Inflammatory macrophage treated with lipopolysaccharide for 1 hour (primary cell): ENCODE data around the gene ANK2.
"Not testable (repeated sequence)": the region's sequence is repeated elsewhere in the genome, so short reads cannot be mapped to it uniquely, and the experiment has no call there.

Experiments
- DNase-seq, 2 donors: peaks; one replicate each; pipeline ENCODE4 v3.0.0-alpha.2; 2020 to 2022

Gene ANK2

GRCh38 chr4:113052379-113052951 is 3.0 kb downstream of the ANK2 start:
- DNase-seq, result no peak

GRCh38 chr4:113053883-113054282 is 4.4 kb downstream of the ANK2 start:
- no peak for DNase-seq

GRCh38 chr4:113056318-113056717 is 6.9 kb downstream of the ANK2 start:
- DNase-seq, result no peak

- DNase-seq, result no peak
Observed at GRCh38 chr4:113057891-113058290, 8.4 kb downstream of the ANK2 start.

- DNase-seq, result no peak
Observed at GRCh38 chr4:113059449-113060182, 10.2 kb downstream of the ANK2 start.

GRCh38 chr4:113060853-113061252 is 11.4 kb downstream of the ANK2 start:
- DNase-seq, result no peak

GRCh38 chr4:113064244-113064643 is 14.8 kb downstream of the ANK2 start:
- DNase-seq, result no peak

GRCh38 chr4:113065629-113066028 is 16.2 kb downstream of the ANK2 start:
- DNase-seq, result no peak

GRCh38 chr4:113068771-113069170 is 19.3 kb downstream of the ANK2 start:
- DNase-seq, result not testable (repeated sequence)

- no peak for DNase-seq
Observed at GRCh38 chr4:113069212-113069892, 19.9 kb downstream of the ANK2 start.

- DNase-seq, result no peak
Observed at GRCh38 chr4:113070755-113071154, 21.3 kb downstream of the ANK2 start.

- no peak for DNase-seq
Observed at GRCh38 chr4:113071274-113071673, 21.8 kb downstream of the ANK2 start.

- no peak for DNase-seq
Observed at GRCh38 chr4:113071805-113072204, 22.4 kb downstream of the ANK2 start.

- no peak for DNase-seq
Observed at GRCh38 chr4:113073451-113074005, 24.1 kb downstream of the ANK2 start.

- no peak for DNase-seq
Observed at GRCh38 chr4:113077575-113077974, 28.1 kb downstream of the ANK2 start.

- no peak for DNase-seq
Observed at GRCh38 chr4:113078066-113078465, 28.6 kb downstream of the ANK2 start.

GRCh38 chr4:113080050-113080449 is 30.6 kb downstream of the ANK2 start:
- no peak for DNase-seq

GRCh38 chr4:113080624-113081023 is 31.2 kb downstream of the ANK2 start:
- DNase-seq, result no peak

GRCh38 chr4:113083346-113083745 is 33.9 kb downstream of the ANK2 start:
- no peak for DNase-seq

GRCh38 chr4:113086172-113086695 is 36.8 kb downstream of the ANK2 start:
- DNase-seq, result no peak

- no peak for DNase-seq
Observed at GRCh38 chr4:113088050-113088449, 38.6 kb downstream of the ANK2 start.

GRCh38 chr4:113090954-113091353 is 41.5 kb downstream of the ANK2 start:
- no peak for DNase-seq

- DNase-seq, result no peak
Observed at GRCh38 chr4:113094331-113094730, 44.9 kb downstream of the ANK2 start.

GRCh38 chr4:113094802-113095201 is 45.3 kb downstream of the ANK2 start:
- no peak for DNase-seq
